Kidney (tissue), 14 donors: Measurements from ENCODE around the gene PEX11A. TPM values are rescaled to one million over a fixed set of nuclear protein-coding genes. Genes with fewer than 3 reads are reported as not detected.

Source experiments
- DNase-seq, 5 donors: peaks; one replicate each; pipeline ENCODE4 v3.0.0-alpha.2; 2013 to 2020
- FAIRE-seq: peaks from 2 replicates; lab custom pipeline; 2012; peaks lifted over from hg19 to GRCh38; lab: Jason Lieb, UNC
- H3K27ac ChIP-seq, 2 donors: one replicate each; pipeline ENCODE4 v1.7.0; 2013; ENCODE audit warnings: low read depth in 2 of 2, low read length in 2 of 2, inconsistent platforms in 1 of 2
- H3K27me3 ChIP-seq: one replicate; pipeline ENCODE4 v1.7.1; 2013; ENCODE audit warnings: low read length, inconsistent platforms; ENCODE audit not compliant: control insufficient read depth, insufficient read depth
- H3K36me3 ChIP-seq, 3 donors: one replicate each; pipeline versions ENCODE4 v1.7.0 to v1.7.1; 2013; ENCODE audit warnings: low read length in 3 of 3, control low read depth in 1 of 3, inconsistent platforms in 1 of 3; ENCODE audit not compliant: insufficient read depth in 3 of 3, control insufficient read depth in 2 of 3
- H3K4me1 ChIP-seq, 3 donors: one replicate each; pipeline versions ENCODE4 v1.7.0 to v1.7.1; 2013; ENCODE audit warnings: low read length in 3 of 3, inconsistent platforms in 1 of 3, low read depth in 1 of 3; ENCODE audit not compliant: control insufficient read depth in 2 of 3, insufficient read depth in 2 of 3
- H3K4me3 ChIP-seq, 3 donors: one replicate each; pipeline versions ENCODE4 v1.7.0 to v1.8.1; 2013; ENCODE audit warnings: low read length in 3 of 3, control low read depth in 1 of 3, inconsistent platforms in 1 of 3
- H3K9ac ChIP-seq, 3 donors: one replicate each; pipeline versions ENCODE4 v1.7.0 to v1.7.1; 2013; ENCODE audit warnings: low read length in 3 of 3, control low read depth in 1 of 3, inconsistent platforms in 1 of 3
- H3K9me3 ChIP-seq, 3 donors: one replicate each; pipeline versions ENCODE4 v1.7.0 to v1.7.1; 2013; ENCODE audit warnings: low read length in 3 of 3, control low read depth in 1 of 3, inconsistent platforms in 1 of 3; ENCODE audit not compliant: control insufficient read depth in 2 of 3, insufficient read depth in 1 of 3
- intact Hi-C: fragments of 100-400 bp; cut with DNase I; formaldehyde crosslinking; loops from one replicate; pipeline ENCODE4 v1.11.1; 2022
- polyA plus RNA-seq: library from polyadenylated mRNA; stranded (reverse); fragments of 350-450 nt; fragmentation: Illumina TruSeq; extraction: RNeasy Lipid Tissue Mini Kit (QIAGEN cat#74804); gene quantifications from one replicate; pipeline ENCODE4 v1.2.3, GENCODE V29; 2014; ENCODE audit warnings: low read depth, low replicate concordance; ENCODE audit not compliant: insufficient read depth
- total RNA-seq: library from RNA; stranded (reverse); fragmentation: NEBNext Ultra II Directional; extraction: Animal tissue kit (Norgen Biotek cat#: 25700); gene quantifications from one replicate; pipeline ENCODE4 v1.2.1, GENCODE V29; 2021
- TF ChIP-seq, protein P1 (sequence below): IDR thresholded peaks from 3 replicates; pipeline ENCODE4 v1.5.1; 2012; ENCODE audit warnings: mild to moderate bottlenecking, moderate library complexity, borderline replicate concordance; ENCODE audit not compliant: insufficient read depth; ENCODE audit errors: extremely low read depth
- donor health status: control.
- donor health status: control.
- donor health status: control.
- donor health status: control.
- donor health status: control.
- donor health status: DM: yes; HTN: yes; CAD: no.
- donor health status: Normal renal cell carcinoma (clear cell type).

Gene PEX11A
- total and polyA plus RNA-seq, 2 donors from 2014 or later: 7.7 to 13.7 TPM

DNA sequence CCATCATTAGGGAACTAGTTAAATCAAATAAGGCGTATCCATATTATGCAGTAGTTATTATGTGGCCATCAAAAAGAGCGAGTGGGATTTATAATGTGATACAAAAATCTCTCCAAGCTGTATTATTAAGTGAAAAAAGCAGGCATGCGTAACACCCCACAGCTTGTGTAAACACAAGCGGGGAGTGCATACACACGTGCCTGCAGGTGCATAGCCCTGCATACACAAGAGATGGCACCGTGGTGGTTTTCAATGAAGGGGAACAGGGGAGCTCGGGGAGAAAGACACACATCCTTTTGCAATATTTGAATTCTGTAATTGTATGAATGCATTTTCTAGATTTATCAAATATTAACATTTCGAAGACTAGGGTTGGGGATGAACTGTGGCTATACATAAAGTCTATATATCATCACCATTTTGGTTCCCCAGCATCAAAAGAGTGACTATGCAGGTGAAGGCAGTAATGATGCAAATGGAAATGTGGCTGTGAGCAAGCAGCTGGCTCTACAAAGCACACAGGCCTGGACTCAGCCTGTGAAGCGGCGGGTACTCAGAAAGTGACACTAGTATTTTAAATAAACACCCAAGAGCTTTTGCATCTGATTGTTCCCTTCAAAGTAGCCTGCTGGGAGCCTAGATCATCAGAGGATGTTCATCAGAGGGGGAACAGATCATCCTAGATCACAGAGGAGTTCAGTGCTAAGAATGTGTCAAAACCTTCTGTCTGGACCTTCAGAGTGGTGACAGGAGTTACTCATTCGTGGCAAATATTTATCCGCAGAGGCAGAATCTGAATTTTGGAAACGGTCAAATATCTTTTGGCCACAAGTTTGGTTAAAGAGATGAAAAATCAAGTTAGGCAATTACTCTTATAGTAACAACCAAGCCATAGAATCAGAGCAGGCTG, 25.9 kb downstream of the PEX11A start:
- no peaks in the 10 kb centered on the region for H3K27me3 ChIP-seq
- no peak for FAIRE-seq
- DNase-seq: no peak
- H3K9ac ChIP-seq: no peak overlapping the region
- peak overlapping the region in 2 of 3 donors; percentile 29 for H3K4me3 ChIP-seq
- TF ChIP-seq, protein P1, sequence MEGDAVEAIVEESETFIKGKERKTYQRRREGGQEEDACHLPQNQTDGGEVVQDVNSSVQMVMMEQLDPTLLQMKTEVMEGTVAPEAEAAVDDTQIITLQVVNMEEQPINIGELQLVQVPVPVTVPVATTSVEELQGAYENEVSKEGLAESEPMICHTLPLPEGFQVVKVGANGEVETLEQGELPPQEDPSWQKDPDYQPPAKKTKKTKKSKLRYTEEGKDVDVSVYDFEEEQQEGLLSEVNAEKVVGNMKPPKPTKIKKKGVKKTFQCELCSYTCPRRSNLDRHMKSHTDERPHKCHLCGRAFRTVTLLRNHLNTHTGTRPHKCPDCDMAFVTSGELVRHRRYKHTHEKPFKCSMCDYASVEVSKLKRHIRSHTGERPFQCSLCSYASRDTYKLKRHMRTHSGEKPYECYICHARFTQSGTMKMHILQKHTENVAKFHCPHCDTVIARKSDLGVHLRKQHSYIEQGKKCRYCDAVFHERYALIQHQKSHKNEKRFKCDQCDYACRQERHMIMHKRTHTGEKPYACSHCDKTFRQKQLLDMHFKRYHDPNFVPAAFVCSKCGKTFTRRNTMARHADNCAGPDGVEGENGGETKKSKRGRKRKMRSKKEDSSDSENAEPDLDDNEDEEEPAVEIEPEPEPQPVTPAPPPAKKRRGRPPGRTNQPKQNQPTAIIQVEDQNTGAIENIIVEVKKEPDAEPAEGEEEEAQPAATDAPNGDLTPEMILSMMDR: no peak
- H3K4me1 ChIP-seq: peaks cover 0 to 4% (median 0%) of the 10 kb centered on the region in 3 donors
- intact Hi-C loops: no loop called here
- H3K27ac ChIP-seq: no peak overlapping the region
- H3K9me3 ChIP-seq: no peaks in the 10 kb centered on the region
- H3K36me3 ChIP-seq: no peaks in the 10 kb centered on the region

DNA sequence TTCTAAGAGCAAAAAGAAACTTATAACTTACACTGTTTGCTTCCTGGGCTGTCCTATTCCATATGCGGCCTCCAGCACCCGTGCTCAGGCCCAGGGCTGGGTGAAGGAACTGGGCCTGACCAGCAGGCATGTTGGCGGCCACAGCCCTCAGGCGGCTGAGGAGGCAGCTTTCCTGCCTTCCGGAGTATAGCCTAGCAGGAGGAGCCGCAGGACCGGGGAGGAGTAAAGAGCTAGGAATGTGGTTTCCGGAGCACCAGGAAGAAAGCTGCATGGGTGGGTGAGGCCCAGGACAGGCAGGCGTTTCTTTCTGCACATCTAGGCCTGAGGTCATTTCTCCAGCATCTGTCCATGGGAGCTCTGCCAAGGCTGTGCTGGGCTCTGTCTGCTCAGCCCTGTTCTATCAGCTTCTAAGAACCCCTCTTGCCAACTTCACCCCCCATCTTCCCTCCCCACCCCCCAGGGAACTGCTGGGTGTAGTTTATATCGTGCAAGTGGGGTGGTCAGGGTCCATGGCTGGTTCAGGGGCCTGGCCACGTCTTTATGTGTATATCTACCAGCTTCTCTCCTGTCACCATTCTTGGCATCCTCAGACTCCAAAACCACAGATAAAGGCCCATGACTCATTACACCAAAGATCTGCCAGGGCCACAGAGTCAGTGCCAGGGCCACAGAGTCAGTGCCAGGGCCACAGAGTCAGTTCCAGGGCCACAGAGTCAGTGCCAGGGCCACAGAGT, 27.5 kb downstream of the PEX11A start:
- Histone ChIP-seq H3K4me1 (peaks cover 0 to 4% (median 0%) of the 10 kb centered on the region in 3 donors), H3K4me3 (no peak overlapping the region), H3K27ac (no peak overlapping the region), H3K27me3 (no peaks in the 10 kb centered on the region), H3K36me3 (no peaks in the 10 kb centered on the region), H3K9me3 (no peaks in the 10 kb centered on the region), H3K9ac (no peak overlapping the region)
- intact Hi-C loops: no loop called here
- TF ChIP-seq, protein P1: no peak
- FAIRE-seq (no peak), DNase-seq (peak; percentile 24 to 75 (median 57))

DNA sequence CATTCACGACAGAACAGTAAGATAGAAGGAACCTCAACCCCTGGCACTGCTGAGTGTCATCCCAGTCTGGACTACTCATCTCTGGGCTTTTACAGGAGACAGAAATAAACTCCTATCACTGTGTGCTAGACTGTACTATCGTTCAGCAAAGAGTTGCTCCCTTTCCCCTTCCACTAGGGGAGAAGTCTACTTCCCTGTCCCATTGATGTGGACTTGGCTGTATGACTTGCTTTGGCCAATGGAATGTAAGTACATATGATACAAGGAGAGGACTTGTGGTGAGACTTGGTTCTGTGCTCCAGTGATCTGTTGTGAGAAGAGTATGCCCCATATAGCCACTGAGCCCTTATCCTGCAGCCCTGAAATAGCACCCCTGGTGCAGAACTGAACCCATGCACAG, 30.0 kb downstream of the PEX11A start:
- Histone ChIP-seq H3K27ac (no peak overlapping the region), H3K9me3 (no peaks in the 10 kb centered on the region), H3K4me3 (no peak overlapping the region), H3K9ac (no peak overlapping the region), H3K36me3 (no peaks in the 10 kb centered on the region), H3K27me3 (no peaks in the 10 kb centered on the region), H3K4me1 (peaks cover 0 to 4% (median 0%) of the 10 kb centered on the region in 3 donors)
- FAIRE-seq (no peak), DNase-seq (no peak)
- TF ChIP-seq, protein P1: no peak
- intact Hi-C loops: no loop called here
